Esophagus squamous epithelium (tissue), 5 donors: Measurements from ENCODE around the gene DZIP1L. TPM values are rescaled to one million over a fixed set of nuclear protein-coding genes. Genes with fewer than 3 reads are reported as not detected.

Source experiments
- DNase-seq: peaks from one replicate; lab custom pipeline; 2025; lab: John Stamatoyannopoulos, UW
- H3K27ac ChIP-seq, 4 donors: fragments of 200-600 bp; sonication (generic); one replicate each; pipeline ENCODE4 v1.5.1; 2016 to 2019; ENCODE audit warnings: mild to moderate bottlenecking in 1 of 4
- H3K27me3 ChIP-seq, 4 donors: fragments of 200-600 bp; sonication (generic); 1 replicate in 3 of 4; 2 replicates in 1 of 4; pipeline versions ENCODE4 v1.5.1 to v1.6.0; 2017 to 2021; ENCODE audit warnings: antibody characterized with exemption in 1 of 4
- H3K36me3 ChIP-seq, 3 donors: fragments of 200-600 bp; sonication (generic); one replicate each; pipeline ENCODE4 v1.5.1; 2016 to 2019
- H3K4me1 ChIP-seq, 3 donors: fragments of 200-600 bp; sonication (generic); one replicate each; pipeline ENCODE4 v1.5.1; 2017 to 2019
- H3K4me3 ChIP-seq, 4 donors: fragments of 200-600 bp; sonication (generic); 1 replicate in 3 of 4; 2 replicates in 1 of 4; pipeline ENCODE4 v1.5.1; 2016 to 2019; ENCODE audit warnings: mild to moderate bottlenecking in 2 of 4, moderate library complexity in 1 of 4
- H3K9me3 ChIP-seq, 3 donors: fragments of 200-600 bp; sonication (generic); one replicate each; pipeline ENCODE4 v1.5.1; 2016 to 2019
- CTCF ChIP-seq, 6 experiments: fragments of 450-650 bp in 4 of 6; fragments of 200-600 bp in 2 of 6; sonication (generic) in 2 of 6; IDR thresholded peaks; one replicate each; pipeline ENCODE4 v1.5.1; 2016 to 2019; ENCODE audit warnings: antibody characterized with exemption in 6 of 6, mild to moderate bottlenecking in 4 of 6, moderate library complexity in 4 of 6
- POLR2A ChIP-seq, 4 donors: fragments of 450-650 bp; IDR thresholded peaks; one replicate each; pipeline ENCODE4 v1.6.1; 2017; ENCODE audit warnings: antibody characterized with exemption in 4 of 4, mild to moderate bottlenecking in 4 of 4, moderate library complexity in 3 of 4
- WGBS, 2 donors: methylation state at CpG; one replicate each; pipeline ENCODE4 v1.1.5; 2018; 5-methylcytosine and 5-hydroxymethylcytosine counted together
- intact Hi-C: fragments of 100-400 bp; cut with DNase I; formaldehyde crosslinking; loops from one replicate; pipeline ENCODE4 v1.15.0; 2022
- total RNA-seq, 4 donors: library from RNA; depleted of rRNA; stranded (reverse); fragments of >200 nt; gene quantifications; one replicate each; pipeline ENCODE4 v1.1.0, GENCODE V29; 2016
- donor health status: DM: yes; HTN: yes; CAD: no.

Gene DZIP1L
- total RNA-seq, 4 donors from 2014 or later, result 1.7 to 17.4 (median 5.0) TPM

DNA sequence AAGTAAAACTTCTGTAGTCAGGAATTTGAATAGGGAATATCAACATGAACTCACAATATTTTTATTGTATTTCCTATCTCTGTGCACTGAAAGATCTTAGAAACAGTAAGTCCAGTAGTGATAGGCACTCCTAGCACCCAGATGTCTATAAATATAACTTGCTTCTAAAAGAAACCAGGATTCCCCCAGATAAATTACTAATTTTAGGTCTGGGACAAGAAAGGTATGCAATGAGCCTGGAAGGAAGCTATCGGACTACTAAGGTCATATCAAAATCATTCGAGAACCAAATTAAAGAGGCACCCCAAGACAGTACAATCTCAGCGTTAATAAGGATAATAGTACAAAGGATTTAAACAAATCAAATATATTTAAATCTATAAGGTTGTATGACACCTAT lies 58.0 kb downstream of the DZIP1L start:
- H3K4me1 ChIP-seq, result no peaks in the 10 kb centered on the region
- peaks cover 0 to 8% (median 0%) of the 10 kb centered on the region in 3 donors for H3K36me3 ChIP-seq
- intact Hi-C loops, result no loop called here
- no peaks in the 10 kb centered on the region for H3K27me3 ChIP-seq
- 92 to 95% methylated on average over 3 of the region's 3 CpGs for WGBS, 2 donors
- no peak for DNase-seq
- no peaks in the 10 kb centered on the region for H3K9me3 ChIP-seq
- H3K27ac ChIP-seq, result no peak overlapping the region
- no peak overlapping the region for H3K4me3 ChIP-seq
- TF ChIP-seq CTCF (IDR thresholded peaks at IDR 0.05) (no peak), POLR2A (IDR thresholded peaks at IDR 0.05) (no peak)

- Histone ChIP-seq H3K36me3 (peaks cover 0 to 2% (median 0%) of the 10 kb centered on the region in 3 donors), H3K4me3 (no peak overlapping the region), H3K27me3 (no peaks in the 10 kb centered on the region), H3K27ac (no peak overlapping the region), H3K9me3 (no peaks in the 10 kb centered on the region), H3K4me1 (no peaks in the 10 kb centered on the region)
- no peak for TF ChIP-seq CTCF (IDR thresholded peaks at IDR 0.05)
- TF ChIP-seq POLR2A (IDR thresholded peaks at IDR 0.05), result no peak
- intact Hi-C loops, result no loop called here
- no peak for DNase-seq
- 85 to 89% methylated on average over 1 of the region's 1 CpG for WGBS, 2 donors
Measured at GRCh38 chr3:138054057-138054456, 61.4 kb downstream of the DZIP1L start.

- TF ChIP-seq POLR2A (IDR thresholded peaks at IDR 0.05), result no peak
- TF ChIP-seq CTCF (IDR thresholded peaks at IDR 0.05), result peak in 5 of 6 experiments; percentile 25 to 64 (median 47)
- H3K4me3 ChIP-seq, result no peak overlapping the region
- 41 to 44% methylated on average over 8 of the region's 8 CpGs for whole genome bisulfite sequencing, 2 donors
- no peaks in the 10 kb centered on the region for H3K9me3 ChIP-seq
- DNase-seq, result no peak
- no peaks in the 10 kb centered on the region for H3K27me3 ChIP-seq
- no peak overlapping the region for H3K27ac ChIP-seq
- no peaks in the 10 kb centered on the region for H3K4me1 ChIP-seq
- H3K36me3 ChIP-seq, result peaks cover 0 to 10% (median 0%) of the 10 kb centered on the region in 3 donors
- intact Hi-C loops, result no loop called here
Measured at GRCh38 chr3:138051947-138052802, 63.2 kb downstream of the DZIP1L start.

DNA sequence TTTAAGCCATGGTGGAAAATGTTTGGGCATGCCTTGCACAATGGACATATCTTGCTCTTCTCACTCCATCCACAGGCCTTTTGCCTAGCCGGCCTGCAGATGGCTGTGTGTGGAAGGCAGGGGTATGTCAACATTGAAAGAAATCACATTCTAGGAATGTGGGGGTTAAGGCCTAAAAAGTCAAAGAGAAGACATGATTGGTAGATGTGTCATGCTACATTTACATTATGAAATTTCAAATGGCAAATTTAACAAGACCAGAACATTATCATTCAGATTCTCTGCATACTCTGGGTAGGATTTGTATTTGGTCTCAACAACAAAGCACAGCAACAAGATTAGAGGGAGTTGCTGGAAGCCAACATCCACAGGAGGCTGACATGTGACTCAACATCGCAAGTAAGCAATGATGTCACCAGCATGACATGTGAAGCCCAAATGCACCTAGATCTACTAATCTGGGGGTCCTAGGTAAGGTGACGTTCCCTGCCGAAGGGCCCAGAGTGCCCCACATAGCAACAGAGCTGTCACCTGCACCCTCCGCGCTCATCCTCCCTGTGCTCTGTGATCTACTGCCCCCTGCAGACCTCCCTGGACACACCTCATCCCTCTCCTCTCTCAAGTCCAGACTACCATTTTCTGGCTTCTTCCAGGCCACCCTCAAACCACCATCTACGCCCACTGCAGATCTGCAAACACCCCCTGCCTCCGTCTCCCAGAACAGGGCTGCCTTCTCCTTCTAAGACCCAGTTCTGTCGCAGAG lies 66.1 kb downstream of the DZIP1L start:
- Histone ChIP-seq H3K27me3 (no peaks in the 10 kb centered on the region), H3K36me3 (peaks cover 0 to 10% (median 0%) of the 10 kb centered on the region in 3 donors), H3K9me3 (no peaks in the 10 kb centered on the region), H3K27ac (no peak overlapping the region), H3K4me3 (no peak overlapping the region), H3K4me1 (no peaks in the 10 kb centered on the region)
- 95 to 96% methylated on average over 9 of the region's 9 CpGs for WGBS, 2 donors
- intact Hi-C loops, result no loop called here
- no peak for TF ChIP-seq CTCF (IDR thresholded peaks at IDR 0.05)
- no peak for TF ChIP-seq POLR2A (IDR thresholded peaks at IDR 0.05)
- DNase-seq, result no peak
